ENCODE measurements around the gene AOC3. TPM values are rescaled to one million over a fixed set of nuclear protein-coding genes. Genes with fewer than 3 reads are reported as not detected.
"Not testable (repeated sequence)": the region's sequence is repeated elsewhere in the genome, so short reads cannot be mapped to it uniquely, and the experiment has no call there.

Gene AOC3
- total RNA-seq, 4 donors from 2014 or later, result 49.0 to 74.1 (median 53.0) TPM

- Histone ChIP-seq H3K27me3 (no peaks in the 10 kb centered on the region), H3K9me3 (no peaks in the 10 kb centered on the region), H3K4me3 (no peak overlapping the region), H3K4me1 (peaks cover 0 to 4% (median 0%) of the 10 kb centered on the region in 4 donors), H3K27ac (peak overlapping the region in 1 of 4 donors; percentile 27), H3K36me3 (no peaks in the 10 kb centered on the region)
- WGBS, 2 donors, result 88 to 90% methylated on average over 8 of the region's 8 CpGs
- TF ChIP-seq CTCF (IDR thresholded peaks at IDR 0.05), result no peak
- no peak for TF ChIP-seq POLR2A (IDR thresholded peaks at IDR 0.05)
- TF ChIP-seq EP300 (IDR thresholded peaks at IDR 0.05), result no peak
- no peak for DNase-seq (ENCODE audit: low spot score in 2 of 2)
Measured at GRCh38 chr17:42882166-42882565, 31.2 kb downstream of the AOC3 start.

- Histone ChIP-seq H3K4me1 (peaks cover 0 to 4% (median 0%) of the 10 kb centered on the region in 4 donors), H3K9me3 (no peaks in the 10 kb centered on the region), H3K27ac (no peak overlapping the region), H3K4me3 (no peak overlapping the region), H3K27me3 (no peaks in the 10 kb centered on the region), H3K36me3 (no peaks in the 10 kb centered on the region)
- TF ChIP-seq EP300 (IDR thresholded peaks at IDR 0.05) (no peak), CTCF (IDR thresholded peaks at IDR 0.05) (no peak), POLR2A (IDR thresholded peaks at IDR 0.05) (no peak)
- DNase-seq (ENCODE audit: low spot score in 2 of 2), result no peak
- WGBS, 2 donors, result 84 to 88% methylated on average over 7 of the region's 7 CpGs
Measured at GRCh38 chr17:42883802-42884558, 33.0 kb downstream of the AOC3 start.

- H3K27me3 ChIP-seq; H3K9me3 ChIP-seq; H3K4me3 ChIP-seq; H3K27ac ChIP-seq; H3K4me1 ChIP-seq; DNase-seq (ENCODE audit: low spot score in 2 of 2); H3K36me3 ChIP-seq: not testable (repeated sequence)
- 95 to 97% methylated on average over 3 of the region's 3 CpGs for WGBS, 2 donors
Measured at GRCh38 chr17:42885806-42886205, 34.8 kb downstream of the AOC3 start.

GRCh38 chr17:42886283-42887176 lies 35.5 kb downstream of the AOC3 start:
- peak in 1 of 2 donors; percentile 9 for DNase-seq (ENCODE audit: low spot score in 2 of 2)
- H3K27me3 ChIP-seq, result no peaks in the 10 kb centered on the region
- 56 to 62% methylated on average over 15 of the region's 15 CpGs for WGBS, 2 donors
- no peak overlapping the region for H3K27ac ChIP-seq
- no peaks in the 10 kb centered on the region for H3K9me3 ChIP-seq
- H3K4me1 ChIP-seq, result peaks cover 0 to 6% (median 2%) of the 10 kb centered on the region in 4 donors
- H3K36me3 ChIP-seq, result no peaks in the 10 kb centered on the region
- H3K4me3 ChIP-seq, result no peak overlapping the region
- no peak for TF ChIP-seq EP300 (IDR thresholded peaks at IDR 0.05)
- TF ChIP-seq POLR2A (IDR thresholded peaks at IDR 0.05), result no peak
- TF ChIP-seq CTCF (IDR thresholded peaks at IDR 0.05), result no peak

- 82 to 92% methylated on average over 7 of the region's 7 CpGs for WGBS, 2 donors
- TF ChIP-seq POLR2A (IDR thresholded peaks at IDR 0.05) (no peak), EP300 (IDR thresholded peaks at IDR 0.05) (no peak), CTCF (IDR thresholded peaks at IDR 0.05) (no peak)
- no peaks in the 10 kb centered on the region for H3K36me3 ChIP-seq
- H3K27me3 ChIP-seq, result no peaks in the 10 kb centered on the region
- H3K9me3 ChIP-seq, result no peaks in the 10 kb centered on the region
- no peak overlapping the region for H3K27ac ChIP-seq
- peaks cover 0 to 23% (median 5%) of the 10 kb centered on the region in 4 donors for H3K4me1 ChIP-seq
- H3K4me3 ChIP-seq, result no peak overlapping the region
- DNase-seq (ENCODE audit: low spot score in 2 of 2), result no peak
Measured at GRCh38 chr17:42889809-42890208, 38.8 kb downstream of the AOC3 start.
